G401.6 (cell line): ENCODE measurements around the gene SBF1.
"Not testable (repeated sequence)": the region's sequence is repeated elsewhere in the genome, so short reads cannot be mapped to it uniquely, and the experiment has no call there.

Experiments used
- FAIRE-seq: peaks from 2 replicates; lab custom pipeline; 2012; peaks lifted over from hg19 to GRCh38; lab: Jason Lieb, UNC

The SBF1 gene, protein sequence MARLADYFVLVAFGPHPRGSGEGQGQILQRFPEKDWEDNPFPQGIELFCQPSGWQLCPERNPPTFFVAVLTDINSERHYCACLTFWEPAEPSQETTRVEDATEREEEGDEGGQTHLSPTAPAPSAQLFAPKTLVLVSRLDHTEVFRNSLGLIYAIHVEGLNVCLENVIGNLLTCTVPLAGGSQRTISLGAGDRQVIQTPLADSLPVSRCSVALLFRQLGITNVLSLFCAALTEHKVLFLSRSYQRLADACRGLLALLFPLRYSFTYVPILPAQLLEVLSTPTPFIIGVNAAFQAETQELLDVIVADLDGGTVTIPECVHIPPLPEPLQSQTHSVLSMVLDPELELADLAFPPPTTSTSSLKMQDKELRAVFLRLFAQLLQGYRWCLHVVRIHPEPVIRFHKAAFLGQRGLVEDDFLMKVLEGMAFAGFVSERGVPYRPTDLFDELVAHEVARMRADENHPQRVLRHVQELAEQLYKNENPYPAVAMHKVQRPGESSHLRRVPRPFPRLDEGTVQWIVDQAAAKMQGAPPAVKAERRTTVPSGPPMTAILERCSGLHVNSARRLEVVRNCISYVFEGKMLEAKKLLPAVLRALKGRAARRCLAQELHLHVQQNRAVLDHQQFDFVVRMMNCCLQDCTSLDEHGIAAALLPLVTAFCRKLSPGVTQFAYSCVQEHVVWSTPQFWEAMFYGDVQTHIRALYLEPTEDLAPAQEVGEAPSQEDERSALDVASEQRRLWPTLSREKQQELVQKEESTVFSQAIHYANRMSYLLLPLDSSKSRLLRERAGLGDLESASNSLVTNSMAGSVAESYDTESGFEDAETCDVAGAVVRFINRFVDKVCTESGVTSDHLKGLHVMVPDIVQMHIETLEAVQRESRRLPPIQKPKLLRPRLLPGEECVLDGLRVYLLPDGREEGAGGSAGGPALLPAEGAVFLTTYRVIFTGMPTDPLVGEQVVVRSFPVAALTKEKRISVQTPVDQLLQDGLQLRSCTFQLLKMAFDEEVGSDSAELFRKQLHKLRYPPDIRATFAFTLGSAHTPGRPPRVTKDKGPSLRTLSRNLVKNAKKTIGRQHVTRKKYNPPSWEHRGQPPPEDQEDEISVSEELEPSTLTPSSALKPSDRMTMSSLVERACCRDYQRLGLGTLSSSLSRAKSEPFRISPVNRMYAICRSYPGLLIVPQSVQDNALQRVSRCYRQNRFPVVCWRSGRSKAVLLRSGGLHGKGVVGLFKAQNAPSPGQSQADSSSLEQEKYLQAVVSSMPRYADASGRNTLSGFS (N-terminal part only)

DNA sequence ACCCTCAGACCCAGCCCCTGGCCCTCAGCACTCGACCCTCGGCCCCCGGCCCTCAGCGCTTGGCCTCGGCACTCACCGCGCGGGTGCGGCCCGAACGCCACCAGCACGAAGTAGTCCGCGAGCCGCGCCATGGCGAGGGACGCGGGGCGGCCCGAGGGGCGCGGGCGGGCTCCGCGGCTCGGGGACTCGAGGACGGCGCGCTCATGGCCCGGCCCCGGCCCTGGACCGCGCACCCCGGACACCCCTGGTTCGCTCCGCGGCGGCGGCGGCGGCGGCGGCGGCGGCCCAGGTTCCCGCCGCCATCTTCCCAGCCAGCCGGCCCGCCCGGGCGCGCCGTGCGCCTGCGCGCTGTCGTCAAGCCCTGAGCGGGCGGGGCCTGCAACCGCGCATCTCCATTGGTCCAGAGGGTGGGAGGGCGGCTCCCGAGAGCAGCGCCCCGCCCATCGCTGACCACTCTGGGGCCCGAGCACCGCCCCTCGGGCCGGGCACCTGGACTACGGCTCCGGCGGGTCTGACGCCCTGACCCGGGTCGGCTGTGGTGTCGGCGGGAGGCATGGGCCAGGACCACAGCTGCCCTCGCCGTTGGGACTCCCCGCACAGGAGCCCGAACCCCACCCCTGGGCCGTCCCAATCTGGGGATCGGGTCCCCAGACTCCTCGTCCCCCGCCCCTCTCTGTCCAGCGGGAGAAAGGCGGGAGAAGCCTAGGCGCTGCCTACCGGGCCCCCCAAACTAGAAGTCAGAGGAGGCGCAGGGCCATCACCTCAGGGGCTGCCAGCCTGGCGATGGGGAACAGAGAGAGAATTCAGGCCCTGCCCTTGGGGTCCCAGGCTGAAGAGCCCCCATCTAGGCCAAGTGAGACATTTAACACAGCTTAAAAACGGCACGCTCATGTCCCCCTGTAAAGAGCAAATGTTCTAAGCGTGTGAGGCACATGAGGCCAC lies at the start of gene SBF1:
SBF1 (minus strand) TSS at position 326 of the 942 bp plus-strand sequence; CDS start at position 131, 195 bp downstream.
- FAIRE-seq = no peak

DNA sequence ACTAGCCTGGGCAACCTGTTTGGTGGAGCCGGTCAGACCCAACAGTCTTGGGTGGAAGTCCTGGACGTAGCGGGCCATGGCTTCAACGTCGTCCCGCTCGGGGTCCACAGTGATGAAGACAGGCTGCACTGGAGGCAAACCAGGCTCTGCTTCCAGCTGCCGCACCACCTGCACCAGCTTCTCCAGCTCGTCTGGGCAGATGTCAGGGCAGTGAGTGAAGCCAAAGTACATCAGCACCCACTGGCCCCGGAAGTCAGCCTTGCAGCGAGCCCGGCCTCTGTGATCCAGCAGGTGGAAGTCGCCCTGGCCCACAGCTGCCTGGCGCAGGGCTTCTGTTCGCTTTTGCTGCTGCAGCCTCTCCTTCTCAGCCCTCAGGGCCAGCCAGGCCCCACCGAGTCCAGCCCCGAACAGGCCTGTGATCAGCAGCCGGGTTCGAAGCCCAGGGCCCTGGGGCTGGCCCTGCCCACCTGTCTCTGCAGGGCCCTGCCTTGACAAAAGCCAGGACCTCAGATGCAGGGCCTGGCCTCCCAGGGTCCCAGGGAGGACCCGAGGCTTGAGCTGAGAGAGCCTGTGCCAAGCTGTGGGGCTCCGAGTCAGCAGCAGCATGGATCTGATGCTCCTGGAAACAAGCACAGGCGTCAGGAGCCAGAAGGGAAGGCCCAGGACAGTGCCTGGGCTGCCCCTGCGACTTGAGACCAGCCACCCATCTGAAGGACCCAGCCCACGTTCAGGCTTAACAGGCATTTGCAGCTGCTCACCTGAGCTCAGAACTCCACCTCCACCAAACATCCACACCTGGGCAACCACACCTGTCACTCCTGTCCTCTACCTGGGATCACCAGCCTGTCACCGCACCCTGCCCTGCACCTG lies 49.2 kb upstream of the SBF1 start:
- FAIRE-seq = no peak

DNA sequence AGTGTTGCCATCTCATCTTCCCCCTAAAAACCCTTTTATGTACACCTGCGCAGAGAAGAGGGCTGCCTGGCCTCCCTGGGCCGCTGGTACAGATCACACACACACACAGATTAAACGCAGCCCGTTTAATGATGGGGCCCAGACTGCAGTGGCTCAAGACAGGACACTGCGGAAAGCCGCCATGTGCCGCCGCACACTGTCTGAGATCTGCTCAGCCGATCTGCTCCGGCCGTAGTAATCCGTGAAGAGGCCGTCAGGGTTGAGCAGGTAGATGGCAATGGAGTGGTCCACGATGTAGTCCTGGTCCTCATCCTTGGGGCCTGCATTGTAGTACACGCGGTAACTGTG lies 48.6 kb upstream of the SBF1 start:
- FAIRE-seq = no peak

DNA sequence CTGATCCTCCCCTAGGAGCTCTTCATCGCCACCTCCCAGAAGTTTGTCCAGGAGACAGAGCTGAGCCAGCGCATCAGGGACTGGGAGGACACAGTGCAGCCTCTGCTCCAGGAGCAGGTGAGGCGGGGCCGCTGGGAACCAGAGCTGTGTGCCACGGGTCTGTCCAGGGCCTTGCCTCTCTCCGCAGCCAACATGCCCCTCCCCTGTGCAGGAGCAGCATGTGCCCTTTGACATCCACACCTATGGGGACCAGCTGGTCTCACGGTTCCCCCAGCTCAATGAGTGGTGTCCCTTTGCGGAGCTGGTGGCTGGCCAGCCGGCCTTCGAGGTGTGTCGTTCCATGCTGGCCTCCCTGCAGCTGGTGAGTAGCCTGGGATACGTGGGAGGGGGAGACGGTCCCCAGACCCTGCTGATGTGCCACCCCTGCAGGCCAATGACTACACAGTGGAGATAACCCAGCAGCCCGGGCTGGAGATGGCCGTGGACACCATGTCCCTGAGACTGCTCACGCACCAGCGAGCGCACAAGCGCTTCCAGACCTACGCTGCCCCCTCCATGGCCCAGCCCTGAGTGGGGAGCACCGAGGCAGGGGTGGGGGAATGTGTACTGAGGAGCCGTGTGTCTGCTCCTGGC lies 48.1 kb upstream of the SBF1 start:
- FAIRE-seq = no peak

DNA sequence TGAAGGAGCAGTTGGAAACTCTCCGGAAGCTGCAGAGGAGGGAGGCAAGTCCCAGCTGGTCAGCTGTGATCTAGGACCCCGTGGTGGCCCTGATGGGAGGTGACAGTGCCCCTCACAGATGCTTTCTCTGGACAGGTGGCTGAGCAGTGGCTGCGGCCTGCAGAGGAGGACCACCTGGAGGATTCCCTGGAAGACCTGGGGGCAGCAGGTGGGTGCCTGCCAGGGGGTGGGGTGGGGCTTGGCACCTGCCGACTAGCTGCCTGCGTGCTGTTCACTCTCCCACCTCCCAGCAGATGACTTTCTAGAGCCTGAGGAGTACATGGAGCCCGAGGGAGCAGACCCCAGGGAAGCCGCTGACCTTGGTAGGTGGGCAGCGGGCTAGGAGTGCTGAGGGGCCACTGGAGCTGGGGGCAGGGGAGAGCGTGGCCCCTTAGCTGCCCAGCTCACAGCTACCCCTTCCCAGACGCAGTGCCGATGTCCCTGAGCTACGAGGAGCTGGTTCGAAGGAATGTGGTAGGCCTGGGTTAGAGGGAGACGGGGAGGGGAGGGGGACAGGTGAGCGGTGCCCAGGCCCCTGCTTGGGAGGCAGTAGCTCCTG lies 47.5 kb upstream of the SBF1 start:
- no peak for FAIRE-seq

DNA sequence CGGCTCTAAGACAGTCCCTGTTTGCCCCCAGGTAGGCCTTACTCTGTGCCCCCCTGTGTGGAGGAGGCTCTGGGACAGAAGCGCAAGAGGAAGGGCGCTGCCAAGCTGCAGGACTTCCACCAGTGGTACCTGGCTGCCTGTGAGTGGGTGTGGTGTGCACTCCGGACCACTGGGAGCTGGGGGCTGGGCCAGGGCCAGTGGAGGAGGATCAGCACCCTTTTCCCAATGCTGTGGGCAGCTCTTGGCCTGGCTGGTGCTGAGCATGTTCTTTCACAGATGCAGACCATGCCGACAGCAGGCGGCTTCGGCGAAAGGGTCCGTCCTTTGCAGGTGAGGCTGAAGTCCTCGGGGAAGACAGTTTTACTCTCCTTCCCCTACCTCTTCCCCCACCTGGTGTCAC lies 46.9 kb upstream of the SBF1 start:
- no peak for FAIRE-seq

DNA sequence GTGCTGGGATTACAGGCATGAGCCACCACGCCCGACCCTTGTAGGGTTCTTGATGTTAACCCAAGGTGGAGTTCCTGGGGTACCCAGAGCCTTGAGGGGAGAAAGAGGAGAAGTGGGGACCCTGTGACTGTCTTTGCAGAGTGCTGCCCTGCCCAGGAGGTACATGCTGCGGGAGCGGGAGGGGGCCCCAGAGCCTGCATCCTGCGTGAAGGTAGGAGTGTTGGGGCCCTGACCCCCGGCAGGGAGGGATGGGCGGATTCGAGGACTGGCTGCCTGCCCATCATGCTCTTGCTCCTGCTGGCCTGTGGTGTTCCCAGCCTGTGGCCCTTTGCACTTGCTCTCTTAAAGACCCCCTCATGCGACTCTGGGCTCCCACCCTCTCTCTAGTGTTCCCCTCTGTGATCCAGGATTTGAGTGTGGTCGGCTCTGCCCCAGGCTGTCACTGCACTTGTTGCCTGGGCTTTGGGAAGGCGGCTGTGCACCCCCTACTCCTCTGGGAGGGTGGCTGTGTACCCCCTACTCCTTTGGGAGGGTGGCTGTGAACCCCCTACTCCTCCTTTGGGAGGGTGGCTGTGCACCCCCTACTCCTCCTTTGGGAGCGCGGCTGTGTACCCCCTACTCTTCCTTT lies 46.1 kb upstream of the SBF1 start:
- FAIRE-seq = no peak

DNA sequence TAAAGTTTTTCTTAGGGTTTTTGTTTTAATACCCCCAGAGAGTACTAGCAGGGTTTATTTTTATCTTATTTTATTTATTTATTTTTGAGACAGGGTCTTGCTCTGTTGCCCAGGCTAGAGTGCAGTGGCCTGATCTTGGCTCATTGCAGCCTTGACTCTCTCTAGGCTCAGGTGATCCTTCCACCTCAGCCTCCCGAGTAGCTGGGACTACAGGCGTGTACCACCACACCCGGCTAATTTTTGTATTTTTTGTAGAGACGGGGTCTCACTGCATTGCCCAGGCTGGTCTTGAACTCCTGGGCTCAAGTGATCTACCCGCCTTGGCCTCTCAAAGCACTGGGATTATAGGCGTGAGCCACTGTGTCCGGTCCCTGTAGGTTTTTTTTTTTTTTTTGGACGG lies 45.3 kb upstream of the SBF1 start:
- FAIRE-seq = not testable (repeated sequence)

DNA sequence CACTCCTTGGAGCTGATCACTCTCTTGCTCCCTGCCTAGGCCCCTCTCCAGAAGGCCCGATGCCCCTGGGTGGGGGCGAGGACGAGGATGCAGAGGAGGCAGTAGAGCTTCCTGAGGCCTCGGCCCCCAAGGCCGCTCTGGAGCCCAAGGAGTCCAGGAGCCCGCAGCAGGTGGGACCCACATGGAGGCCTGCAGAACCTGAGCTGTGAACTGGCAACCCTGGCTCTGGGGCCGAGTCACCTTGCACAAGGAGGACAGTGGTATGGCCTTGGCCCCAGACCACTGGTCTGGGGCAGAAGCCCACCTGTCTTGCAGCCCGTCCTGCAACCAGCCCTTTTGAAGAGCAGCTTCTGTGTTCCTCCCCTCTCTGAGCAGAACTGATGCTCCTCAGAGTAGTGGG lies 44.3 kb upstream of the SBF1 start:
- no peak for FAIRE-seq

DNA sequence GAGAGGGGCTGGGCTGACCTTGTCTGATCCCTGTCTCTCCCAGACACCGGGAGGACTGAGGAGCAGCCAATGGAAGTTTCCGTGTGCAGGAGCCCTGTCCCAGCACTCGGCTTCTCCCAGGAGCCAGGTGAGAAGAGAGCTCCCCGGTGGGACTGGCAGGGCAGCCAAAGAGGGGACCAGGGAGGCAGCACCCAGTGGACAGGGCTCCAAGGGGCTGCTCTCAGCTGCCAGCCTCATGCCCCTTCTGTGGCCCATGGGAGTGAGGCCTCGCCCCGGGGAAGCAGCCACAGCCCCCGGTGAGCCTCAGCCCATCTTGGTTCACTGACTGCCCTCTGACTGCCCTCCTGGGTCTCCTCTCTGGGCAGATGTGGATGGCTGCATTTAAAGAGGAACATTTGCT lies 43.8 kb upstream of the SBF1 start:
- no peak for FAIRE-seq

DNA sequence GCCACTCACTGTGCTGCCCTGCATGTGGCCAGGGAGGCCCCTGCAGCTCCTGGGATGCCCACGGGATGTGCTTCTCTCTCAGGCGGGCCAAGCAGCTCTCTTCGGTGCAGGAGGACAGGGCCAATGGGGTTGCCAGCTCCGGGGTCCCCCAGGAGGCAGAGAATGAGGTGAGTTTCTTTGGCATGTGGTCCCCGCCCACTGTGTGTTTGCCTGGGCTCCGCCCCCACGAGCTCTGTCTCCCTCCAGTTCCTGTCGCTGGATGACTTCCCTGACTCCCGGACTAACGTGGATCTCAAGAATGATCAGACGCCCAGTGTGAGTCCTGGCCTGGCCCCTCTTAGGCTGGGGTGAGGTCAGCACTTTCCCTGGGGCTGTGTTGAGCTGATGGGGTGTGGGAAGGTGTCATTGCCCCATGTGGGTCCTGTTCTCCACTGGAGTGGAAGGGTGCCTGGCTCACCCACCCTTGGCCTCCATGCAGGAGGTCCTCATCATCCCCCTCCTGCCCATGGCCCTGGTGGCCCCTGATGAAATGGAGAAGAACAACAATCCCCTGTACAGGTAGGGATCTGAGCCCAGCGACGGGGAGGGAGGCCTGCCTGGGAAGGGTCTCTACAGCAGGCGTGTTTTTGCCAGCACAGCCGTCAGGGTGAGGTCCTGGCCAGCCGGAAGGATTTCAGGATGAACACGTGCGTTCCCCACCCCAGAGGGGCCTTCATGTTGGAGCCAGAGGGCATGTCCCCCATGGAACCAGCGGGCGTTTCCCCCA lies 42.8 kb upstream of the SBF1 start:
- no peak for FAIRE-seq

DNA sequence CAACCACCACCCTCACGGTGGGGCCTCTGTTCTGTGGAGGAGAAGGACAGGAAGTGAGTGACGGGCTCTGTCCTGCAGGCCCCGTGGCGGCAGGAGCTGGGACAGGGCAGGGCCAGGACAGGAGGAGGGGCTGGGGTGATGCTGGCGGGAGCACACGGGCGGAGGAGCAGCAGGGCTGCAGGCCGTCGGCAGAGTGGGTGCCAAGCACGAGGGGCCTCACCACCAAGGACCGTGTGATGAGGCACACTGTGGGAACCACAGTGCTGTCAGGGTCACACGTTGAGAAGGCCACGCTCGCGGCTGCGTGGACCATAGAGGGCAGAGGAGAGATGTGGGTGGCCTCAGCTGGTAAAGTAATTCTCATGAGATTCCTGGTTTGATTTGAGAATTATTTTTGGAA lies 42.1 kb upstream of the SBF1 start:
- FAIRE-seq = no peak

DNA sequence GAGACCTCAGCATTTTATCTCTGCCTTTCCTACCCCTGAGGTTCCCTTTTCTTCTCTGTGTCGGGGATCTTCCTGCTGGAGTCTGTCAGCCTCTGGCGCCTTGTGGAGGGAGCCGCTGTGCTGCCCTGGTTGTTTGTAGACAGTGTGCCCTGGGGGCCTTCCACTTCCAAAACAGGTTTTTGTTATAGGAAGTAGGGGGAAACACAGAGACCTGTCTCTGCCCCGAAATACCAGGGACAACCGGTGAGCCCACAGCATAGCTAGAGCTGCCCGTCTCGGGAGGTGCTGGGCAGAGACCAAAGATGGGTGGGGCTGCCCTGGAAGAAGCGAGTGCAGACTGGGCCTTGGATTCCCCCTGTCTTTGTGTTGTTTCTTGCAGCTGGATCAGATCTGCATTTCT lies 41.2 kb upstream of the SBF1 start:
- no peak for FAIRE-seq

DNA sequence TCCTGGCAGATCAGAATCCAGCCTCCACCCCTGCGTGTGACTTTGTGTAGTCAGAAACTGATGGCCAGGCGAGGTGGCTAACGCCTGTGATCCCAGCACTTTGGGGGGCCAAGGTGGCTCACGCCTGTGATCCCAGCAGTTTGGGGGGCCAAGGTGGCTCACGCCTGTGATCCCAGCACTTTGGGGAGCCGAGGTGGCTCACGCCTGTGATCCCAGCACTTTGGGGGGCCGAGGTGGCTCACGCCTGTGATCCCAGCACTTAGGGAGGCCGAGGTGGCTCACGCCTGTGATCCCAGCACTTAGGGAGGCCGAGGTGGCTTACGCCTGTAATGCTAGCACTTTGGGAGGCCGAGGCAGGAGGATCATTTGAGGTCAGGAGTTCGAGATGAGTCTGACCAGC lies 38.3 kb upstream of the SBF1 start:
- FAIRE-seq = no peak

DNA sequence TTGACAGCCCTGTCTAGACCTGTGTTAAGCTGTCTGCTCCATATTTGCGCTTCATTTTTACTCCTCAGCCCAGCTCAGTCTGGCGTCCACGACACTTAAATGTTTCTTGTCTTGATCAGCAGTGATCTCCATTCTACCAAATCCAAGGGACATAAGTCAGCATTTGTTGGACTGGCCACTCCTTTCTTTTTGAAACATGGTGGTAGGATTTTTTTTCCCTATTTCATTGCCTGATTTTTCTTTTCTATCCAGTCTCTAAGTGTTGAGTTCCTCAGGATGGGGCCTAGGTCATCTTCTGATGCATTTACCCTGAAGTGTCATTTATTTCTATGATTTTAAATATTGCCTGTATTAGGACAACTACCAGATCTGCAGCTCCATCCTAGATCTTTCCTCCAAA lies 34.1 kb upstream of the SBF1 start:
- no peak for FAIRE-seq

DNA sequence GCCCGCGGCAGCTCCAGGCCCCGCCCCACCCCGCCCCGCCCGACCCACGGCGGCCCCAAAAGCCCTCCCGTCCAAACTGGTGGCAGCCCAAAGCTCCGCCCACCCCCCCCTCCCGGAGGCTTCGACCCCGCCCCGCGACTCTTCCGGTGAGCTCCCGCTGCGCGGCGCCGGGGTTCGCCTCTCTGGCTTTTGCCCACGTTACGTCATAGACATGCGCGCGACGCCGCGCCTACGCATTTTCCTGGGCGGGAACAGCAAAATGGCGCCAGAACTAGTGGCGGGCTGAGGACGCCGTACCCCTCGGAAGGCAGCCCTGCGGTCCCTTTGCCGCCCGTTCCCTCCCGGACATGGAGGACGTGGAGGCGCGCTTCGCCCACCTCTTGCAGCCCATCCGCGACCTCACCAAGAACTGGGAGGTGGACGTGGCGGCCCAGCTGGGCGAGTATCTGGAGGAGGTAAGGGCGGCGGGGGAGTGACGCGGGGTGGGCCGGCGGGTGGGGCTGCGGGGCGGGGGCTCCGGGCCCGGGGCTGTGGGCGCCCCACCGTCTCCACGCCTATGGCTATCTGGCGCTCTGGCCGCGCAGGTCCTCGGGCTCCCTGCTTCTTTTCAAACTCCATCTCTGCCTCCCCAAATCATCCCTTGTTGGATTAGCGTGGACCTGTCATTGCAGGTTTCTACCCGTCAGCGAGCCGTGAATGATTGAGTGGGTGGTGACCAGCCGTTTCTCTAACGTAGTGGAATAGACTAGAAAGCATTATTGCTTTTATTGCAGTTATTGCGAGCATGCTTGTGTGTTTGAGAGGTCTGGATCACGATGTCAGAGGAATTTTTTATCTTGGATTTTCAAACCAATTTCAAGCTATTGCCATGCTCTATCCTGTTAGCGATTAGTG lies 33.4 kb upstream of the SBF1 start, which contains the start of gene NCAPH2:
NCAPH2 (plus strand) TSS at position 234 of the 894 bp plus-strand sequence; CDS start at position 348, 114 bp downstream.
- no peak for FAIRE-seq

DNA sequence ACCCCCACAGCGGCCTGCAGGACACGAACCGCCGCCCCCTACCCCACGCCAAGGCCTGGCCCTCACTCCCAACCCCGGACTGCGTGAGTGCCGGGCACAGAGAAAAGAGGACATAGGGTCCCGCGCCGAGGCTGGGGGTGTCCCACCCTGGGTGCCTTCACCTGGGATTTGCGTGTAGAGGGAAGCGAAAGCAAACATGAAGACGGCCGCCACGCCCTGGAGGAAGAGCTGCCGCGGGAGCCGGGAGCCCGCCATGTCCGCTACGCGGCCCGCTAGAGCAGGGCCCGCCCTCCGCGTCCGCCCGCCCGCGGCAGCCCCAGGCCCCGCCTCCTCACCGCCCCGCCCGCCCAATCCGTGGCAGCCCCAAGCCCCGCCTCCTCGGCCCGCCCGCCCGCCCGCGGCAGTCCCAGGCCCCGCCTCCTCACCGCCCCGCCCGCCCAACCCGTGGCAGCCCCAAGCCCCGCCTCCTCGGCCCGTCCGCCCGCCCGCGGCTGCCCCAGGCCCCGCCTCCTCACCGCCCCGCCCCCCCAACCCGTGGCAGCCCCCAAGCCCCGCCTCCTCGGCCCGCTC lies 32.7 kb upstream of the SBF1 start, which contains the start of gene LMF2:
LMF2 (minus strand) TSS at position 282 of the 570 bp plus-strand sequence; CDS start at position 255, 27 bp downstream.
- FAIRE-seq = no peak
